Measurements from ENCODE around the gene CRELD2.

The CRELD2 gene, protein sequence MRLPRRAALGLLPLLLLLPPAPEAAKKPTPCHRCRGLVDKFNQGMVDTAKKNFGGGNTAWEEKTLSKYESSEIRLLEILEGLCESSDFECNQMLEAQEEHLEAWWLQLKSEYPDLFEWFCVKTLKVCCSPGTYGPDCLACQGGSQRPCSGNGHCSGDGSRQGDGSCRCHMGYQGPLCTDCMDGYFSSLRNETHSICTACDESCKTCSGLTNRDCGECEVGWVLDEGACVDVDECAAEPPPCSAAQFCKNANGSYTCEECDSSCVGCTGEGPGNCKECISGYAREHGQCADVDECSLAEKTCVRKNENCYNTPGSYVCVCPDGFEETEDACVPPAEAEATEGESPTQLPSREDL

DNA sequence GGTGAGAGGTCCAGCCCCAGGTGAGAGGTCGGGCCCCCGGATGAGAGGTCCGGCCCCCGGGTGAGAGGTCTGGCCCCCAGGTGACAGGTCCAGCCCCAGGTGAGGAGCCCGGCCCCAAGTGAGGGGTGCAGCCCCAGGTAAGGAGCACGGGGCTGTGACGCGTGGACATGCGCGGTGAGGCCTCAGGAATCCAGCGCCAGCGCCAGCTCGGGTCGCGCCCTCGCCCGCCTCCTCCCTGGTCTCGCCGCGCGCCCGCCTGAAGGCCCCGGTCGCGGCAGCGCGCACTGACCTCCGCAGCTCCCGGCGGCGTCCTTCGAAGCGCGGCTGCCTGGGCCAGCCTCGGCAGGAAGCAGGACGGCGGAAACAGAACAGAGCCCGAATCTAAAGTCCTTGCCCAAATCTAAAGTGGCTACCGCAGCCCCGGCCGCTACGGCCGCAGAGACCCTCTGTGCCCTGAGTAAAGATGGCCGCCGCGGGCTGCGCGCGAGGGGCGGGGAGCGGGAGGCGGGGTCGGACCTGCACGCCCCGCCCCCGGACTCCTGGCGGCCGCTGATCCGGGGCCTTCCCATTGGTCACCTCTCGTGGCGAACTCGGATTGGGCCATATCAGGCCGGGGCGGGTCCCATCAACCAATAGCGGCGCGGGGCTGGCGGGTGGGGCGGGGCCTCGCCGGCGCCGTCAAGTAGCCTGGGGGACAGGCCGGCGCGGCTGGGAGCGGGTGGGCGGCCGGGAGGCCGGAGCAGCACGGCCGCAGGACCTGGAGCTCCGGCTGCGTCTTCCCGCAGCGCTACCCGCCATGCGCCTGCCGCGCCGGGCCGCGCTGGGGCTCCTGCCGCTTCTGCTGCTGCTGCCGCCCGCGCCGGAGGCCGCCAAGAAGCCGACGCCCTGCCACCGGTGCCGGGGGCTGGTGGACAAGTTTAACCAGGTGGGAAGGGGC is at the start of gene CRELD2, which contains the start of gene ALG12:
TSS of gene CRELD2 (plus strand) at position 661 of the 937 bp plus-strand sequence. CDS start at position 797, 136 bp downstream.
TSS of gene ALG12 (minus strand) at position 465 of the 937 bp plus-strand sequence. CDS start 4,673 bp downstream, outside the sequence.
- peak; percentile 94 for DNase-seq (ENCODE audit: low read depth, low spot score)

DNA sequence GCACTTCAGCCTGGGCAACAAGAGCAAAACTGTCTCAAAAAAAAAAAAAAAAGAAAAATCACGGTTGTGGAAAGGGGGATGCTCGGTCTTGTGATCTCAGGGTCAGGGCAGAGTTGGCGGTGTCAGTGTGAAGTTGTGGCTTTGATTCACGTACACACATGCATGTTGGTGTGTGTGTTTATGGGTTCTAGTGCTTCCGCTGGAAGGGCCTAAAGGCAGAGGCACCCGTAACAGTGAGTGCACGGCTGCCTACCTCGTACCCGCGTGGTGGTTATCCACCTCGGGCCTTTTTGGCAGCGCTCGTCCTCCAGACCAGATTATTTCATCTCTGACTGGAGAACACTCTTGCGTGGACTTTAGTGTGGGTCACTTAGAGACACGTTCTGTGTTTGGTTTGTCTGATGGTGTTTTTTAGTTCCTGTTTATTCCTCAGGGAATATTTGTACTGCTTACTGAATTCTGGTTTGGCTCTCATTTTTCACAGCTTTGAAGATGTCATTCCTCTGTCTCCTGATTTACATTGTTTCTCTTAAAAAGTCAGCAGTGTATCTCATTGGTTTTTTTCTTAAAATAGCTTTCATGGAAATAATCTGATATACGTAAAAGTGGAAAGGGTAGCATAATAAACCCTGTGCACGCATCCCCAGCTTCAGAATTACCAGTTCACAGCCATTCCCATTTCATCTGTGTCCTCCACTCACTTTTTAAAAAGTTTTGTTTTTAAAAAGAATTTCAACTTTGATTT is 49.2 kb upstream of the CRELD2 start:
- no peak for DNase-seq (ENCODE audit: low read depth, low spot score)

DNA sequence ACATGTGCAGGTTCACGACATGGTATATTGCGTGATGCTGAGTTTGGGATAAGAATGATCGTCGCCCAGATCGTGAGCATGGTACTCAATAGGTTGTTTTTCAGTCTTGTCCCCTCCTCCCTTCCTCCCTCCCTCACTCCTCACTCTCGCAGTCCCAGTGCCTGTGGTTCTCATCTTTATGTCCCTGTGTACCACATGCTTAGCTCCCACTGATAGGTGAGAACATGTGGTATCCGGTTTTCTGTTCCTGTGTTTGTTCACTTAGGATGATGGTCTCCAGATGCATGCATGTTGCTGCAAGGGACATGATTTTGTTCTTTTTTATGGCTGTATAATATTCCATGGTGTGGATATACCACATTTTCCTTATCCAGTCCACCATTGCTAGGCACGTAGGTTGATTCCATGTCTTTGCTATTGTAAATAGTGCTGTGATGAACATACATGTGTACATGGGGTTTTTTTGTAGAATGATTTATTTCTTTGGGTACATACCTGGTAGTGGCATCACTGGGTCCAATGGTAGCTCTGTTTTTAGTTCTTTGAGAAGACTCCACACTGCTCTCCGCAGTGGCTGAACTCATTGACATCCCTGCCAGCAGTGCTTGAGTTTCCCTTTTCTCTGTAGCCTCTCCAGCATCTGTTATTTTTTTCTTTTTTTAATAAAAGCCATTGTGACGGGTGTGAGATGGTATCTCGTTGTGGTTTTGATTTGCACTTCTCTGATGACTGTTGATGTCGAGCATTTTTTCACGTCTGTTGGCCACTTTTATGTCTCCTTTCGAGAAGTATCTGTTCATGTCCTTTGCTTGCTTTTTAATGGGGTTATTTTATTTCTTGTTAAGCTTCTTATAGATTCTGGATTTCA is 48.4 kb upstream of the CRELD2 start:
- no peak for DNase-seq (ENCODE audit: low read depth, low spot score)

DNA sequence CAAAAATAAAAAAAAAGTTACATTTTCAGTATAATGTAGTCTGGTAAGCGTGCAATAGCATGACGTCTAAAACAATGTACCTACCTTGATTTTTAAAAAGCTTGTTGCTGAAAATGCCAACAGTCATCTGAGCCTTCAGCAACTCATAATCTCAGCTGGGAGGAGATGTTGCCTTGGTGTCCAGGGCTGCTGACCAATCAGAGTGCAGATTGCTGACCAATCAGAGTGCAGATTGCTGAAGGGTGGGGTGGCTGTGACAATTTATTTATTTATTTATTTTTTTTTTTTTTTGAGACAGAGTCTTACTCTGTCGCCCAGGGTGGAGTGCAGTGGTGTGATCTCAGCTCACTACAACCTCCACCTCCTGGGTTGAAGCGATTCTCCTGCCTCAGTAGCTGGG is 47.0 kb upstream of the CRELD2 start:
- DNase-seq (ENCODE audit: low read depth, low spot score) = no peak

DNA sequence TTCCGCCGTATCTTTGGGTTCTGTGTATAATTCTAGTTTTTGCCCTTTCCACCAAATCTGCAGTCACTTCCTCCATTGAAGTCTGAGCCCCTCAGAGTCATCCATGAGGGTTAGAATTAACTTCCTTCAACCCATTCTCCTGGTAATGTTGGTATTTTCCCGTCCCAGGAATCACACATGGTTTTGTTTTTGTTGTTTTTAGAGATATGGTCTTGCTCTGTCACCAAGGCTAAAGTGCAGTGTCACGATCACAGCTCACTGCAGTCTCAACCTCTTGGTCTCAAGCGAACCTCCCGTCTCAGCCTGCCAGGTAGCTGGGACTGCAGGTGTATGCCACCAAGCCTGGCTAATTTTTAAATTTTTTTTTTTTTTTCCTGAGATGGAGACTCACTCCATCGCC is 46.1 kb upstream of the CRELD2 start:
- DNase-seq (ENCODE audit: low read depth, low spot score) = no peak

DNA sequence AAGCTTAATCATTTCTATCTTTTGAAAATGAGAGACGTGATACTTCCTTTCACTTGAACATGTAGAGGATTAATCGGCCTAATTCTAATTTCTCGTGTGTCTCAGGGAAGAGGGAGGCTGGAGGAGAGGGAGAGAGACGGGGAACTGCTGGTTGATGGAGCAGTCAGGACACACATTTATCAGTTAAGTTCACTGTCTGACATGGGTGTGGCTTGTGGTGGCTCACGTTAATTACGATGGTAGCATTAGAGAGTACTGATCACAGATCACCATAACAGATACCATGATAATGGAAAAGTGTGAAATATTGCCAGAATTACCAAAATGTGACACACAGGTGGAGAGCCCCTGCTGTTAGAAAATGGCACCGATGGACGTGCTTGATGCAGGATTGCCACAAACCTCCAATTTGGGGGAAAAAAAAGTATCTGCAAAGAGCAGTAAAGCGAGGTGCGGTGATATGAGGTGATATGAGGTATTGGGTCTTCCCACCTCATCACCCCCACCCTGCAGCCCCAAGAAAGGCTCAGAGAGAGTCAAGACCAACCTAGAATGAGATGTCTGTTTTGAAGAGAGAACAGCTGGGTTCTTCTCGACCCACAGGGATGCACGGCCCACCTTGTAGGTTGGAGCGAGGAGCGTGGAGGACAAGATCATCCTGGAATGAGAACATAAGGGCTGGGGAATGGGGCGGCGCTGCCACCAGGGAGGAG is 45.0 kb upstream of the CRELD2 start:
- DNase-seq (ENCODE audit: low read depth, low spot score) = no peak

DNA sequence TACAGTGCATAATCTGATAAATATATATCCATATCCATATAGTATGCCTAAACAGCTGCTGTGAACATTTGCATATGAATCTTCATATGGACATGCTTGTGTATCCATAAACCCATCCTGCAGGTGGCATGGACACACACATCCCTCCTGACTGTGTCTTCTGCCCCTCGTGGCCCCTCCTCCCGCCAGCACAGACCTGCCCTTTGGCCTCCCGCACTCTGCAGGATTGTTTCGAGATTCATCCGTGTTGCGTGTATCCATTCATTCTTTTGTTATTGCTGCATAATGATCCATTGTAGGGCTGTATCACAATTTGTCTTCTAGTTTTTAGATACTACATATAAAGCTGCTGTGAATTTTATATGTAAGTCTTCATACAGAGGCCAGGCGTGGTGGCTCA is 40.8 kb upstream of the CRELD2 start:
- no peak for DNase-seq (ENCODE audit: low read depth, low spot score)

DNA sequence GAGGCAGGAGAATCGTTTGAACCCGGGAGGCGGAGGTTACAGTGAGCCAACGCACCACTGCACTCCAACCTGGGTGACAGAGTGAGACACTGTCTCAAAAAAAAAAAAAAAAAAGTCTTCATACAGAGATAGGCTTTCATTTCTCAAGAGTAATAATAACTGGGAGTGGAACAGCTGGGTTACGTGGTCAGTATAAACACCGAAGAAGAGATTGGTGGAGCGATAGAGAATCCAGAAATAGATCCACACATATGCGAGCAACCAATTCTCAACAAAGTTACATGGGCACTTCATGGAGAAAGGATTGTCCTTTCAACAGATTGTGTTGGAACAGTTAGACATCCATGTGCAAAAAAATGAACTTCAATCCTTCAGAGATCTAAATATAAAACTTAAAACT is 40.2 kb upstream of the CRELD2 start:
- DNase-seq (ENCODE audit: low read depth, low spot score) = no peak

DNA sequence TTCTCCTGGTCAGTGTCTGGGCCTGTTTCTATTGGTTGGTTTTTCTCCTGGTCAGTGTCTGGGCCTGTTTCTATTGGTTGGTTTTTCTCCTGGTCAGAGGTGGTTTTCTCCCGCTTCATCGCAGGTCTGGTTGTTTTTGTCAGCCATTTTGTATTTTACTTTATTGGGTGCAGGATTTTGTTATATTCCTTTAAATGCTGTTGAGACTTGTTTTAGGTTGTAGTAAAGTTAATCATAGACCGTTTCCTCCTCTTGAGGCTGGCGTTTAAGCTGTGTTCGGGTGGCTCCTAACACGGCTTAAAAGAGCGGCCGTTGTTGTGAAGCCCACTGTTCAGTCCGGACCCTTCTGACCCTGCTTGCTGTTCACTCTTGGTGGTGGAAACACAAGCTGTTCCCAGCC is 38.6 kb upstream of the CRELD2 start:
- DNase-seq (ENCODE audit: low read depth, low spot score) = no peak

DNA sequence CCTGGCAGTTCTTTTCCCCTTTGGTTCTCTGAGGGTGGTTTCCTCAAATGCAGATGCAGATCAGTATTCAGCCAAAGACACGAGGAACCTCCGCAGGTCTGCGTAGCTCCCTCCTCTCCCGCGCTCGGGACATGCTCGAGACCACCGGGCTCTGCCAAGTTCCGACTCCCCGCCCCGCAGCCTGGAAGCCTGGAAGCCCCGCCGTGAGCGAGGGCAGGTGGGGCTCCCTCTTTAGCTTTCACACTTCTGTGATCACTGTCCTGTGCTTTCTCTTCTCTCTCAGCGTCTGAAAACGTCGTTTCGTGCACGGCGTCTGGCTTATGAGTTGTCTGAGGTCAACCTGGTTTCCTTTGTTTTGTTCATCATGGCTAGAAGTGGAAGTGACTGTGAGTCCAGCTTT is 38.2 kb upstream of the CRELD2 start:
- DNase-seq (ENCODE audit: low read depth, low spot score) = no peak

DNA sequence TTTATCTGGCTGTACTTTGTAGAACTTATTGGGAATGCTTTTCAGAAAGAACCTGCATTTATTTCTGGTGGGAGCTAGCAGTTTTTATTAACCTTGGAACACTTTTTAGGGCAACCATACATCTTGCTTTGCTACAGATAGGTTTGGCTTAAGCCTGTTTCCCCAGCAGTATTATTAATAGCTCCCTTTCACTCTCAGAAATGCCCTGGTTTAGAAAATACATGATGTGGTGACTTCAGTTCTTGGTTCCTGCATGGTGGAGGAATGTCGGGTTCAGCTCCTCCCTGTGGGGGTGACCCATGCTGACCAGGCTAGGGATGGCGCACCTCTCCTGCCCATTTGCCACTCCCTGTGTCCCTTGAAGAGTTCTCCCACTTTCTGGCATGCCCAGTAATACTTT is 36.6 kb upstream of the CRELD2 start:
- no peak for DNase-seq (ENCODE audit: low read depth, low spot score)

DNA sequence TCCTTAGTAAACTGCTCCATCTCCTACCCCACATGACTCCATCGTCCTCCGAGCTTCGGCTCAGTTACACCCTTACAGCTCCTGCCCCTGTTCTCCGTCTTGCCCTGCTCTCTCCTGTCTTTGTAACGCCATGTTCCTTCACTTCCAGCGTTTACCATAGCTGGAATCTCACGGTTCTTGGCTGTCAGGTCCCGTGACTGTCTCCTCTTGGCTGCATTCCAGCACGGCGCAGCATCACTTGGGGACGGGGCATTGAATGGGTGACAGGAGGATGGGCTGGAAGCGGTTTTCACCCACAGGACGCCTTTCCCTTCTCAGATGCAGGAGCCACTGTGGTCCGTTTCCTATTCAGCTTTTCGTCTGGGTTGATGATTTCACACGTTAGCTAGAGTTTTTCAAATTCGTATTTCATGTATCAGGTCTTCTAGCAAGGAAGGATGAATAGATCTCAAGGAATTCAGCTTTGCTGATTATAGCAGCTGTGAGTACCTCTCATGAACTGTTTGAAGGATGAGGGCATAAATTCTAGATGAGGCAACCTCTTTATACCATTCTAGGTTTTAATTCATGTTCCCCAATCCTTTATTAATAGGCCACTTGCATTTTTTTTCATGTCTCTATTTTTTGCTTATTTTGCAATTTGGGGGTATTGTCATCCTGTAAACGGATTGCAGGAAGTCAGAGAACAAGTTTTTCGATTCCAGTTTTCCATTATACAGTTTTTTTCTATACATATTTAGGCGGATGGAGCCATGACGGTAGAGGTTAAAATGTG is 35.7 kb upstream of the CRELD2 start:
- DNase-seq (ENCODE audit: low read depth, low spot score) = no peak

DNA sequence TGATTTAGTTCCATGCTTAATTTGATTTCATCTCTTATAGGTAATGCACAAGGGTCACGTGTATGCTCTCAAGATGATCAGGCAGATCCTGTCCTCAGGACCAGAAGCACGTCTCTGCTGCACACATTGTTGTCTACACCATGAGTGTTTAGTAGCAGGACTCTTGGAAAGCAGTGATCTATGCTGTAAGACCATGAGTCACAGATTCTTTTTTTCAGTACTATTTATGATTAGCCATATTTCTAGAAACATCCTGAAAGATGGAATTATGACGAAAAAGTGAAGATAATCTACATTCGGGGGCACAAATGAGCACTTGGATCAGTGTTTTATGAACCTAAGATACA is 35.2 kb upstream of the CRELD2 start:
- no peak for DNase-seq (ENCODE audit: low read depth, low spot score)

DNA sequence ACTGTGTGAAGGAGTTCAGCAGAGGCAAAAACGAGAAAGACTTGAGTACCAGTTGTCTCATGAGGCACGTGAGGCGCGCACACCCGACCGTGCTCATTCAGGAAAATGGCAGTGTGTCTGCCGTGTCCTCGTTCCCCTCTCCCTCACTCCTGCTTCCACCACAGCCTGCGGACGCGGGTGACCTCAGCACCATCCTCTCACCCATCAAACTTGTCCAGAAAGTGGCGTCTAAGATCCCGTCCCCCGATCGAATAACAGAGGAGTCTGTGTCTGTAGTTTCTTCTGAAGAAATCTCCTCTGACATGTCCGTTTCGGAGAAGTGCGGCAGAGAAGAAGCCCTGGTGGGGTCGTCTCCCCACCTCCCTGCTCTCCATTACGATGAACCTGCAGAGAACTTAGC is 34.4 kb upstream of the CRELD2 start:
- no peak for DNase-seq (ENCODE audit: low read depth, low spot score)

DNA sequence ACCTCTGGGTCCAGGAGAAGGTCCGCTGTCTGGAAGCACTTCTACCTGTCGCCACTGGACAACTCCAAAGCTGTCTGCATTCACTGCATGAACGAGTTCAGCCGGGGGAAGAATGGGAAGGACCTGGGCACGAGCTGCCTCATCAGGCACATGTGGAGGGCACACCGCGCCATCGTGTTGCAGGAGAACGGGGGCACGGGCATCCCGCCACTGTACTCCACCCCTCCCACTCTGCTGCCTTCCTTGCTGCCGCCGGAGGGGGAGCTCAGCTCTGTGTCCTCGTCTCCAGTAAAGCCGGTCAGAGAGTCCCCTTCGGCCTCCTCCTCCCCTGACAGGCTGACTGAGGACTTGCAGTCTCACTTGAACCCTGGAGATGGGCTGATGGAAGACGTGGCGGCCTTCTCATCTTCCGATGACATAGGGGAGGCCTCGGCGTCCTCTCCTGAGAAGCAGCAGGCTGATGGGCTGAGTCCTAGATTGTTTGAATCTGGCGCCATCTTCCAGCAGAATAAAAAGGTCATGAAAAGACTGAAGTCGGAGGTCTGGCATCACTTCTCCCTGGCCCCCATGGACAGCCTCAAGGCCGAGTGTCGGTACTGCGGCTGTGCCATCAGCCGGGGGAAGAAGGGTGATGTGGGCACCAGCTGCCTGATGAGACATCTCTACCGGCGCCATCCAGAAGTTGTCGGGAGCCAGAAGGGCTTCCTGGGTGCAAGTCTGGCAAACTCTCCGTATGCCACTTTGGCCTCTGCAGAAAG is 33.8 kb upstream of the CRELD2 start:
- no peak for DNase-seq (ENCODE audit: low read depth, low spot score)

DNA sequence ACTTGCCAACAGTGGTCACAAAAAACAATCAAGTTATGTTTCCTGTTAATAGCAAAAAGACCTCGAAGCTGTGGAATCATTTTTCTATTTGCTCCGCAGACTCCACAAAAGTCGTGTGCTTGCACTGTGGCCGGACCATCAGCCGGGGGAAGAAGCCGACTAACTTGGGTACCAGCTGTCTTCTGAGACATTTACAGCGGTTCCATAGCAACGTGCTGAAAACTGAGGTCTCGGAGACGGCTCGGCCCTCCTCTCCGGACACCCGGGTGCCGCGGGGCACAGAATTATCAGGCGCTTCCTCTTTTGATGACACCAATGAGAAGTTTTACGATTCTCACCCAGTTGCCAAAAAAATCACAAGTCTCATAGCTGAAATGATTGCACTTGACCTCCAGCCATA is 33.2 kb upstream of the CRELD2 start:
- no peak for DNase-seq (ENCODE audit: low read depth, low spot score)

DNA sequence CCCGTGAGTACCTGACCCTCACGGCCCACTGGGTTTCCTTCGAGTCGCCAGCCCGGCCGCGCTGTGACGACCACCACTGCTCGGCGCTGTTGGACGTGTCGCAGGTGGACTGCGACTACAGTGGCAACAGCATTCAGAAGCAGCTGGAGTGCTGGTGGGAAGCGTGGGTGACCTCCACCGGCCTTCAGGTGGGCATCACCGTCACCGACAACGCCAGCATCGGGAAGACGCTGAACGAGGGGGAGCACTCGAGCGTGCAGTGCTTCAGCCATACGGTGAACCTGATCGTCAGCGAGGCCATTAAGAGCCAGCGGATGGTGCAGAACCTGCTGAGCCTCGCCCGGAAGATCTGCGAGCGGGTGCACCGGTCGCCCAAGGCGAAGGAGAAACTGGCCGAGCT is 32.6 kb upstream of the CRELD2 start:
- DNase-seq (ENCODE audit: low read depth, low spot score) = no peak

DNA sequence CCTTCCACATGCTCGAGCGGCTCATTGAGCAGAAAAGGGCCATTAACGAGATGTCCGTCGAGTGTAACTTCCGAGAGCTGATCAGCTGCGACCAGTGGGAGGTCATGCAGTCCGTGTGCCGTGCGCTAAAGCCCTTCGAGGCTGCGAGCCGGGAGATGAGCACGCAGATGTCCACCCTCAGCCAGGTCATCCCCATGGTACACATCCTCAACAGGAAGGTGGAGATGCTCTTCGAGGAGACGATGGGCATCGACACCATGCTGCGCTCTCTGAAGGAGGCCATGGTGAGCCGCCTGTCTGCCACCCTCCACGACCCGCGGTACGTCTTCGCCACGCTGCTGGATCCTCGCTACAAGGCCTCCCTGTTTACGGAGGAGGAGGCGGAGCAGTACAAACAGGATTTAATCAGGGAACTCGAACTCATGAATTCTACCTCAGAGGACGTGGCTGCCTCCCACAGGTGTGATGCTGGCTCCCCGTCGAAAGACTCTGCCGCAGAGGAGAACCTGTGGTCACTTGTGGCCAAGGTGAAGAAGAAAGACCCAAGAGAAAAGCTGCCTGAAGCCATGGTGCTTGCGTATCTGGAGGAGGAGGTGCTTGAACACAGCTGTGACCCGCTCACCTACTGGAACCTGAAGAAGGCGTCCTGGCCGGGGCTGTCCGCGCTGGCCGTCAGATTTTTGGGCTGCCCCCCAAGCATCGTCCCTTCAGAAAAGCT is 31.9 kb upstream of the CRELD2 start:
- no peak for DNase-seq (ENCODE audit: low read depth, low spot score)
